Gastrocnemius medialis (tissue), 4 donors: ENCODE results near the gene ABCB9. TPM values are rescaled to one million over a fixed set of nuclear protein-coding genes. Genes with fewer than 3 reads are reported as not detected.

ENCODE experiments used
- ATAC-seq, 2 donors: fragments of 150-250 bp; one replicate each; pipeline ENCODE4 v1.9.1; 2016
- DNase-seq, 2 donors: peaks; one replicate each; pipeline ENCODE4 v3.0.0-alpha.2; 2019
- H3K27ac ChIP-seq, 4 donors: fragments of 200-600 bp; sonication (generic); 1 replicate in 1 of 4; 2 replicates in 3 of 4; pipeline ENCODE4 v1.5.1; 2016 to 2018; ENCODE audit warnings: mild to moderate bottlenecking in 2 of 4, moderate library complexity in 1 of 4
- H3K27me3 ChIP-seq, 3 donors: fragments of 200-600 bp; sonication (generic) in 2 of 3; 1 replicate in 1 of 3; 2 replicates in 2 of 3; pipeline versions ENCODE4 v1.5.1 to v1.6.0; 2016 to 2019; ENCODE audit warnings: mild to moderate bottlenecking in 1 of 3, moderate library complexity in 1 of 3
- H3K36me3 ChIP-seq, 2 donors: fragments of 200-600 bp; sonication (generic) in 1 of 2; one replicate each; pipeline ENCODE4 v1.5.1; 2017 to 2018
- H3K4me1 ChIP-seq, 2 donors: fragments of 200-600 bp; sonication (generic) in 1 of 2; one replicate each; pipeline ENCODE4 v1.5.1; 2016 to 2017; ENCODE audit warnings: mild to moderate bottlenecking in 2 of 2
- H3K4me3 ChIP-seq, 4 donors: fragments of 200-600 bp; sonication (generic) in 3 of 4; 1 replicate in 1 of 4; 2 replicates in 3 of 4; pipeline ENCODE4 v1.5.1; 2016 to 2019; ENCODE audit warnings: mild to moderate bottlenecking in 2 of 4
- H3K9me3 ChIP-seq, 3 donors: fragments of 200-600 bp; sonication (generic) in 2 of 3; 1 replicate in 1 of 3; 2 replicates in 2 of 3; pipeline ENCODE4 v1.5.1; 2016 to 2019
- POLR2A ChIP-seq, 2 donors: fragments of 450-650 bp; IDR thresholded peaks; one replicate each; pipeline ENCODE4 v1.6.1; 2017; ENCODE audit warnings: antibody characterized with exemption in 2 of 2, mild to moderate bottlenecking in 2 of 2, moderate library complexity in 2 of 2
- in situ Hi-C, 4 donors: fragments of 200-750 bp; cut with MboI; loops; one replicate each; pipeline versions ENCODE4 v1.15.0 to v1.8.0; 2017; ENCODE audit warnings: low sequenced_read_pairs in 4 of 4
- intact Hi-C: fragments of 100-400 bp; cut with DNase I; formaldehyde crosslinking; loops from one replicate; pipeline ENCODE4 v1.15.1; 2023; ENCODE audit warnings: low total_unique reads
- total RNA-seq, 4 donors: library from RNA; depleted of rRNA; stranded (reverse); fragments of >200 nt; gene quantifications; one replicate each; pipeline versions ENCODE4 v1.1.0 to v1.2.3, GENCODE V29; 2016
- TF ChIP-seq, protein P1 (sequence below), 5 experiments: fragments of 450-650 bp in 3 of 5; fragments of 200-600 bp in 2 of 5; sonication (generic) in 2 of 5; IDR thresholded peaks in 4 of 5; conservative IDR thresholded peaks in 1 of 5; 1 replicate in 4 of 5; 2 replicates in 1 of 5; pipeline ENCODE4 v1.5.1; 2016 to 2019; ENCODE audit warnings: antibody characterized with exemption in 5 of 5, mild to moderate bottlenecking in 3 of 5, moderate library complexity in 3 of 5

Gene ABCB9
- total RNA-seq, 4 donors from 2014 or later = 0.53 to 1.5 (median 0.99) TPM

DNA sequence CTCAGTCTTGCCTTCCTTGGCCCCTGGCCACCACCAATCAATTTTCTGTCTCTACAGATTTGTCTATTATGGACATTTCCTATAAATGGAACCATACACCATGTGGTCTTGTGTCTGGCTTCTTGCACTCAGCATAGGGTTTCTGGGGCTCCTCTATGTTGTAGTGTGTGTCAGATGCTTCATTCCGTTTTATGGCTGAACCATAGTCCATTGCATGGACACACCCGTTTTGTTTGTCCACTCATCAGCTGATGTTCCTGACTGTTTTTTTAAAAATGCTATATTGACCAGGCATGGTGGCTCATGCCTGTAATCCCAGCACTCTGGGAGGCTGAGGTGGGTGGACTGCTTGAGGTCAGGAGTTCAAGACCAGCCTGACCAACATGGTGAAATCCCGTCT lies 35.2 kb upstream of the ABCB9 start:
- no peaks in the 10 kb centered on the region for H3K27me3 ChIP-seq
- ATAC-seq (no peak), DNase-seq (no peak)
- no peak overlapping the region for H3K27ac ChIP-seq
- TF ChIP-seq, protein P1, sequence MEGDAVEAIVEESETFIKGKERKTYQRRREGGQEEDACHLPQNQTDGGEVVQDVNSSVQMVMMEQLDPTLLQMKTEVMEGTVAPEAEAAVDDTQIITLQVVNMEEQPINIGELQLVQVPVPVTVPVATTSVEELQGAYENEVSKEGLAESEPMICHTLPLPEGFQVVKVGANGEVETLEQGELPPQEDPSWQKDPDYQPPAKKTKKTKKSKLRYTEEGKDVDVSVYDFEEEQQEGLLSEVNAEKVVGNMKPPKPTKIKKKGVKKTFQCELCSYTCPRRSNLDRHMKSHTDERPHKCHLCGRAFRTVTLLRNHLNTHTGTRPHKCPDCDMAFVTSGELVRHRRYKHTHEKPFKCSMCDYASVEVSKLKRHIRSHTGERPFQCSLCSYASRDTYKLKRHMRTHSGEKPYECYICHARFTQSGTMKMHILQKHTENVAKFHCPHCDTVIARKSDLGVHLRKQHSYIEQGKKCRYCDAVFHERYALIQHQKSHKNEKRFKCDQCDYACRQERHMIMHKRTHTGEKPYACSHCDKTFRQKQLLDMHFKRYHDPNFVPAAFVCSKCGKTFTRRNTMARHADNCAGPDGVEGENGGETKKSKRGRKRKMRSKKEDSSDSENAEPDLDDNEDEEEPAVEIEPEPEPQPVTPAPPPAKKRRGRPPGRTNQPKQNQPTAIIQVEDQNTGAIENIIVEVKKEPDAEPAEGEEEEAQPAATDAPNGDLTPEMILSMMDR (IDR thresholded peaks at IDR 0.05 in 4 of 5, conservative IDR thresholded peaks at IDR 0.05 in 1 of 5) = no peak
- TF ChIP-seq POLR2A (IDR thresholded peaks at IDR 0.05) = no peak
- intact Hi-C loops = no loop called here
- no peaks in the 10 kb centered on the region for H3K9me3 ChIP-seq
- no peak overlapping the region for H3K4me3 ChIP-seq
- H3K36me3 ChIP-seq = no peaks in the 10 kb centered on the region
- in situ Hi-C loops = no loop called here
- peaks cover 5 to 25% of the 10 kb centered on the region in 2 donors for H3K4me1 ChIP-seq

DNA sequence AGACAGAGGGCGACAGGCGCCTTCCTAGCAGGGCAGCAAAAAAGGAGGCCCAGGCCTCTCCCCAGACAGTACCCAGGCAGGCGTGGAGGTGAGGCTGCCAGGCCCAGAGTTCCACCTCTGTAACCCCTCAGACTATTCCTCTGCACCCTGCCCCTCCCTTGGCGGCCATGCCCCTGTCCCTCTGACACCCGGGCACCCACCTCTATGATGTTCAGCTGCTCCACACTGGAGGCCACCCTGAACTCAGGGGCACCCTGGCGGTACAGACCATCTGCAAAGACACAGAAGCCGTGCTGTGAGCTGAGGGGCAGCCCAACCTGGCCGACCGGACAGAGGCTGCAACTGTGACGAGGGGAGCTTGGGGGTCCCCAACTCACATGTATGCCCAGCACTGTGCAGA lies 34.3 kb upstream of the ABCB9 start:
- in situ Hi-C loops = no loop called here
- no peaks in the 10 kb centered on the region for H3K27me3 ChIP-seq
- no peak overlapping the region for H3K4me3 ChIP-seq
- no peaks in the 10 kb centered on the region for H3K36me3 ChIP-seq
- TF ChIP-seq POLR2A (IDR thresholded peaks at IDR 0.05) = no peak
- TF ChIP-seq, protein P1 (IDR thresholded peaks at IDR 0.05 in 4 of 5, conservative IDR thresholded peaks at IDR 0.05 in 1 of 5) = no peak
- intact Hi-C loops = no loop called here
- no peak for ATAC-seq
- DNase-seq = no peak
- peaks cover 14 to 34% of the 10 kb centered on the region in 2 donors for H3K4me1 ChIP-seq
- no peak overlapping the region for H3K27ac ChIP-seq
- no peaks in the 10 kb centered on the region for H3K9me3 ChIP-seq

DNA sequence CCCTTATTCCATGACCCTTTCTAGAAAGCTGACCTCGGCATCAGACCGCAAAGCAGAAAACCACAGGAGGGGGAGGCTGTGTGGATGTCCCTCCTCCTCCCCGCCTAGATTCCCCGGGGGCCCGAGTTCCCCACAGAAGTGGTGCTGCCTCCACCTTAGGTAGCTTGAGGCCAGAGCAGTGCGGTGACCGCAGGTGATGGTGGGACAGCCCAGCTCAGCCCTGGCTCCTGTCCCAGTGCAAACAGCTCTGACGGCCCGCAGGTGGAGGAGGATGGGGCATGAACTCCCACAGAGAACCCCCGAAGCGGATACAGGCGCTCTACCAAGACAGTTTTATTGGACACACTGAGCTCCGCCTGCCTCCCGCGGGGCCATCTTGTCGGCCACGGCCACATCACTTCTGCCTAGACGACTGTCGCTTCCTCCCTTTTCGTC lies 33.7 kb upstream of the ABCB9 start:
- ATAC-seq = no peak
- in situ Hi-C loops = no loop called here

DNA sequence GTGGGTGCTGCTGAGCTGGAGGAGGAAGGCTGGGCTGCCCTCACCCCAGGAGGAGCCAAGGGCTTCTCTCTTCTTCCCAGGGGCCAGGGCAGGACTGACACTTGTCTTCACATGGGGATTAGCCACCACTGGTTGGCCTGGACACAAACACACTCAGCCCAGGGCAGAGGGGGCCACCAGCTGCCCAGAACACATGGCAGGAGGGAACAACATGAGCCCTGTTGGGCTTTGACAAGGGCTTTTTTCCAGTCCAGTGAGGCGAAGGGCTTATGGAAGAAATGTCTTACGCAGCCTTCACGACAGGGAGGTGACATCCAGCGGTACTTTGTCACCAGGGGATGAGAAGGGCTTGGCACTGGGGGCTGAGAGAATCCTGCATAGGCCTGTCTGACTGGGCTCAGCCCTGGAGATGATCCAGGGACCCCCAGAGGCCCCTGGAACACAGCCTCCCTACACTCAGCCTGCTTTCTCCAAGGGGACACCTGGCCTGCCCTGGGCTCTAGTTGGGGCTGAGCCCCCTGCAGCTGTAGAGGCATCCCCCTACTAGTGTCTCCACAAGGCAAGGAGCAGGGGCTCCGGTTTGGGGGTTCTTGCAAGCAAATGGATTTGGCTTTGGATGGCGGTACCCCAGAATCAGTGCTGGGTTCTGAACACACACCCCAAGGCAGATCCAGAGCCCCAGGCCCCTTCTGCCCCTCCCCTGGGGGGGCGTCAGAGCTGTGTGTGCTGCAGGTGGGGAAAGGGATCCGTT lies 33.1 kb upstream of the ABCB9 start:
- Histone ChIP-seq H3K27me3 (no peaks in the 10 kb centered on the region), H3K4me3 (no peak overlapping the region), H3K4me1 (peaks cover 20 to 46% of the 10 kb centered on the region in 2 donors), H3K36me3 (no peaks in the 10 kb centered on the region), H3K9me3 (no peaks in the 10 kb centered on the region), H3K27ac (peak overlapping the region; percentile 6 to 65 (median 23))
- no peak for TF ChIP-seq POLR2A (IDR thresholded peaks at IDR 0.05)
- TF ChIP-seq, protein P1 (IDR thresholded peaks at IDR 0.05 in 4 of 5, conservative IDR thresholded peaks at IDR 0.05 in 1 of 5) = no peak
- in situ Hi-C loops = no loop called here
- peak; percentile 7 to 28 for ATAC-seq
- DNase-seq = peak in 1 of 2 donors; percentile 44
- intact Hi-C loops = no loop called here

More for the DNA sequence above, 33.7 kb upstream of the ABCB9 start:
- Histone ChIP-seq H3K27me3 (no peaks in the 10 kb centered on the region), H3K27ac (peak overlapping the region in 2 of 4 donors; percentile 33 to 65), H3K4me1 (peaks cover 19 to 39% of the 10 kb centered on the region in 2 donors), H3K36me3 (no peaks in the 10 kb centered on the region), H3K9me3 (no peaks in the 10 kb centered on the region), H3K4me3 (no peak overlapping the region)
- no peak for DNase-seq
- TF ChIP-seq, protein P1 (IDR thresholded peaks at IDR 0.05 in 4 of 5, conservative IDR thresholded peaks at IDR 0.05 in 1 of 5) = no peak
- no peak for TF ChIP-seq POLR2A (IDR thresholded peaks at IDR 0.05)
- intact Hi-C loops = no loop called here
